Right lung (tissue), 5 donors: ENCODE data around the gene MAP4K2. TPM values are rescaled to one million over a fixed set of nuclear protein-coding genes. Genes with fewer than 3 reads are reported as not detected.
"Not testable (repeated sequence)": the region's sequence is repeated elsewhere in the genome, so short reads cannot be mapped to it uniquely, and the experiment has no call there.

Experiments used
- DNase-seq, 2 donors: peaks; one replicate each; pipeline ENCODE4 v3.0.0-alpha.2; 2013
- polyA plus RNA-seq, 5 donors: library from polyadenylated mRNA; unstranded; fragments of 120-200 nt; gene quantifications; one replicate each; pipeline versions ENCODE4 v1.2.1 to v1.2.3, GENCODE V29; 2013; ENCODE audit warnings: inconsistent platforms in 1 of 5, low replicate concordance in 1 of 5; ENCODE audit not compliant: insufficient read length in 5 of 5, insufficient read depth in 1 of 5

MAP4K2 gene
- polyA plus RNA-seq, 5 donors, result 31.6 to 46.6 (median 42.1) TPM

DNA sequence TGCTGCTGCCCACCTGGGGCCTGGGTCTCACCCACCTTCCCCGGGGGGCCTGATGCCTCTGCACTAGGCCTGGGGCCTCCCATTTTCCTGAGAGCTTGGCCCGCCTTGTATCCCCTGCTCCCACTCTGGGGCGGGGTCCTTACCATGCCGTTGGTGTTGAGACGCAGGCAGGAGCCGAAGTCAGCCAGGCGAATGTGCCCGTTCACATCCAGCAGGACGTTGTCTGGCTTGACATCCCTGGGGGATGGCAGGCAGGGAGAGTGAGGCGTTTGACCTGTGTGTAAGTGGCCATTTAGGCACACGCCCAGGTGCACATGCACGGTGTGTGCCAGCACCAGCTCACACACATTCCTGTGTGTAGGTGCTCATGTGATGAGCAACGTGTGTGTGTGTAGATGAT lies 36.3 kb upstream of the MAP4K2 start:
- no peak for DNase-seq

DNA sequence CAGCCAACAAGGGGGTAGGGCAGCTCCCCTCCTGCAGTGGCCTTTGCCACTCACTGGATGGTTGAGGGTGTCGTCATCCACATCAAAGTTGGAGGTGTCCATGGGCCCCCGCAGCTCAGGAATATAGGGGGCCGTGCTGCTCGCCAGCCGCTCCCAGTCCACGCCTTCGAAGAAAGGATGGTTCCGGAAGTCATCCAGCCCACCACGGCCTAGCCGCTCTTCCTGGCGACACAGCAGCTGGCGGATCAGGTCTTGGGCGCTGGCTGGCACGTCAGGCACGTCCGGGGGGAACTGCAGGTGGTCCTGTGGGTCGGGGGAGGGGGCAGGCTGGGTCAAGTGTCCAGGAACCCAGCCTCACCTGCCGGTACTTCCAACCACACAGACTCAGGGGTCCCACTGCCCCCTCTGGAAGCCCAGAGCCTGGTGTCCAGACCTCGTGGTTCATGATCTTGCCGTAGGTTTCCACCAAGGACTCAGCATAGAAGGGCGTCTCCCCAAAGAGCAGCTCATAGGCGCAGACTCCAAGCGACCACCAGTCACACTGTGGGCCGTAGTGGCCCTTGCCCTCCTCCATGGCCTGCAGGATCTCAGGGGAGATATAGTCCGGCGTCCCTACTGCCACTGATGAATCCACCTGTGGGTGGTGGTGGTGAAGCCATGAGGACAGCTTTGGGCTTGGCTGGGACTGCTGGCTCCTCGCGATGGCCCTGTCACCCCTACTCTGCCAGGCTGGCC lies 35.8 kb upstream of the MAP4K2 start:
- no peak for DNase-seq

DNA sequence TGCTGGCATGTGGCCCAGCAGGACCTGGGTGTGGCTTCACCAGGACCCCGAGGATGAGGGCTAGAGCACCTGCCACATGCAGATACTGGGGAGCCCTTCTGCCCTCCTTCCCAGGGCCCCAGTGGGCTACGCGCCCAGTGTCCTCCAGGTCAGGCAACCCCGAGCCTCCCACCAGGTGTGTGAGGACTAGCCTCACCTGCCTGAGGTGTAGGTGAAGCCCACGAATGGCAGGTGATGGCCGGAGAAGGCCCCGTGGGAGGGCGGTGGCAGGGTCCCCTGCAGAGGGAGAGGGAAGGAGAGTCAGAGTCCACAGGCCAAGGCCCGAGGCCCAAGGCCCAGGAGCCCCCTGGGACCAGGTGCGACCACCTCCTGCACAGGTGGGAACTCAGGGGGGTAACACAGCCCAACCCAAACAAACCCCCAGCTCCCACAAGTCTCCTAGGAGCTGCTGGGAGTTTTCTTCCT lies 34.9 kb upstream of the MAP4K2 start:
- DNase-seq, result no peak

DNA sequence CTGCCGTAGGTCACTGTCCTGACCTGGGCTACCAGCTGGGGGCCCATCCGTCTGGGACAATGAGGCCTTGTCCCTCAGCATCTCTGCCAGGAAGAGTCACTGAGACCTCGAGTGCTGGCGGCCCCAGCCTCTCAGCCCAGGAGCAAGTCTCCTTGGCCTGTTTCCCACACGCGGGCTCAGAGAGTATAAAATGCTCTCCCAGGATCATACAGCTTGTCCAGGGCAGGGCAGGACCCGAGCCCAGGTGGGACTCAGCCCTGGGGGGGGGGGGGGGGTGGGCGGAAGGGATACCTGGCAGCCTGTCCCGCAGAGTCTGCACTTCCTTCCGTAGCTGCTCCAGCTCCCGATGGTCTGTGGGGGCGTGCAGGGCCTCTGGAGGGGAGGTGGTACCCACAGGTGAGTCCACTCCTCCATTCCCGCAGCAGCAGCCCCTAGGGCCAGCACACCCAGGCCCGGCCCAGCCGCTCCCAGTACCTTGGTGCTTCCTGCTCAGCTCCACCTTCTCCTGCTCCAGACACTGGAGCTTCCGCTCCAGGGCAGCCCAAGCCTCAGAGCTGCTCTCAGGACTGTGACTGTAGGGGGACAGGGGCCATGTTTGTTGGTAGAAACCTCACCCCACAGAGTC lies 33.5 kb upstream of the MAP4K2 start:
- DNase-seq, result no peak

DNA sequence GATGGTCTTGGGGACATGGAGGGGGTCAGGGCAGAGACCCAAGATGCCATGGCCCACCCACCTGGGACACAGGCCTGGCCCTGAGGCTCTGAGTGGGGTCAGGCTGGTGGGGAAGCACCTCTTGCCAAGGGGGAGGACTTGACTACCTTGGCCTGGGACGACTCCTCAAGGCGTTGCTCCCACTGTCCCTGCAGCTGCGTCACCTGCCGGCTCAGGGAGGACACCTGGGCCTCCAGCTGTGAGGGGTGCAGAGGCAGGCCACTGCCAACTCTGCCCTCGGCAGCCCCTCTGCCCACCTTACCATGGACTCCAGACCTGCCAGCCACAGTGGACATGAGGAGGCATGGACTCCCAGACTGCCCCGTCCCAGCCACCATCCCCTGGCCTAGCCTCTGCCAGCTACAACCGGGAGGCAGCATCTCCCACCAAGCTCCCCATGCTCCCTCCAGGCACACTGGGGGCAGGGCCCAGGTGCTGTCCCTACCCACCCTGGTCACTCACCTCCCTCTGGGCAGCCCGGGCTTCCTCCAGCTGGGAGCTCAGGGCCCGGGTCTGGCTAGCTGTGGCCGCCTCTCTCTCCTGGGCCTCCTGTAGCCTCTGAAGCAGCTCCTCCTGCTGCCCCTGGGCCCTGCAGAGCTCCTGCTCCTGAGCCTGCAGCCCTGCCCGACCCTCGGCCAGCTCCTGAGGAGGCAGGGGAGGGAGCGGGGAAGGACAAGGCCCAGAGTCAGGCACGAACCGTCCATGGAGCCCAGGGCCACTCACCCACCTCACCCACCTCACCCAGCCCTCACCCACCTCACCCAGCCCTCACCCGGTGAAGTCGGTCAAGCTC lies 32.8 kb upstream of the MAP4K2 start:
- DNase-seq, result no peak

DNA sequence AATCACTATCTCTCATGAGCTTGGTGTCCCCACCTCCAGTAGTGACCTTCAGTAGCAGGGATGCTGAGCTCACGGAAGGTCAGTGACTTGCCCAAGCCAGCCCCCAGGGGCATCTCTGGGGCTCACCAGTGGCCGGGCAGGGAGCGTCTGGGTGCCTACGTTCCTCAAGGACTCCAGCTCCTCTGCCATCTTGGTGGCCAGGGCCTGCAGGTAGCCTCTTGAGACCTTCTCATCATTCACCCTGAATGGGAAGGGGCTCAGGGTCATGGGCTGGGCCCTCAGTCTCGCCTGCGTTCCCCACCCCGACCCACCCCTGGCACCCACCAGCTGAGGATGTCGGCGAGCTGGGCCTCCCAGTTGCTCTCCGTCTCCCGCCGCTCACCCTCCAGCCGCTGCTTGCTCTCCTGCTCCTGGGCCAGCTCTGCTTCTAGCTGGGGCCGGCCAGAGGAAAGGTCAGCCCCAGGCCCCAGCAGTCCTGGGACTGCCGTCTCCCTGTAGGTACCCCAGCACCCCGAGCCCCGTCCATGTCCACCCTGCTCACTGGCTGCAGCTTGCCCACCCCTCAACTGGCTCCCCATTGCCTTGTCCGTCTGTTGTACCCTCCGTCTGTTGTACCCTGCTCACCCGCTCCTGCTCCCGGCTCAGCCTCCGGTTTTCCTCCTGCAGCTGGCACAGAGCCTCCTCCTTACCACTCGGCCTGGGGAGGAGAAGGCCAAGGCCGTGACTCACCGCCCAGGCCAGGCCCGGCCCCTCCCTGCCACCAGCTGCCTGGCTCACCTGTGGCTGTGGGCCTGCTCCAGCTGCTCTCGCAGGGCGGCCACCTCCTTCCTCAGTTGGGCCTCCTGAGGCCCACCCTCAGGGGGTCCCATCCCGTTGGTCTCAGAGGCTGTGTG lies 32.0 kb upstream of the MAP4K2 start:
- DNase-seq, result no peak

DNA sequence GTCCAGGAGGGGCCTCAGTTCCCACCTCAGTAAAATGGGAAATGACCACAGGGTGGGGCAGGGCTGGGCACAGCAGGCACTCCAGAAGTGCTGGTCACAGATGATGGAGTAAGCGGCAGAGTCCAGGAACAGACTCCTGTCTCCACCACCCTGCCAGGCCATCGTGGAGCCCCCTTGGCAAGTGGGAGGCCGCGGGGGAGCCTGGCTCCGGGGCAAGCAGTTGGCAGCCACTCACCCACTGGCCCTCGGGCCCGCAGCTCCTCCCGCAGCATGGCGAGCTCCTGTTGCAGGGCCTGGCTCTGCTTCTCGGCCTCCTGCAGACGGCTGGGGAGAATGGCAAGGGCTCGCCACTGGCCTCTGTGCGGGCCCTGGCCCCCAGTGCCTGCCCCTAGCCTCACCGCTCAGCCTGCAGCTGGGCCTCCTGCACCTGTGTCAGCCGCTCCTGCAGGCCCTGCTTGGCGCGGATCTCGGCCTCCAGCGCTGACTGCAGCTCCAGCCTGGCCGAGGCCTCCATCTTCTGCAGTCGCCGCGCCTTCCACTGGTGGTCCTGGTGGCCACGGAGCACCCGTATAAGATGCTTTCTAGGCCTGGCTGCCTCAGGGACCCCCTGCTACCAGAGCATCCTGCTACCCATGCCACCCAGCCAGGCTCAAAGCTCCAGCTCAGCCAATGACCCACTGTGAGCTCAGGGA lies 31.2 kb upstream of the MAP4K2 start:
- no peak for DNase-seq

DNA sequence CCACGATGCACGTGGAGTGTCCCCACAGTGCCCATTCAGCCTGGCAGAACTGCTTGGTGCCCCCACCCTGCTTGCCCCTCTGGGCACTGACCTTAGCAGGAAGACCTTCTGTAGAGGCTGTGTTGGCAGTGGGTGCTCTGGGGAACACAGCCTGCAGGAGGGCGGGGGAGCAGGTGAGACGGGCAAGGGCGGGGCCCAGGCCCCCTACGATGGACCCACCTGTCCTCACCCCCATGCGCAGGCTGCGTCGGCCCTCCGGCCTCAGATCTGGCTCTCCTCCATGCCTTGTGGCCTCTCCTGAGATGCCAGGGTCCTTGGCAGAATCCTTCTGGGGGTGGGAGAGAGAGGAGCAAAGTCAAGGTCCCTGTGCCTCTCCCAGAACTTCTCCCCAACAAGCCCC lies 30.5 kb upstream of the MAP4K2 start:
- no peak for DNase-seq

DNA sequence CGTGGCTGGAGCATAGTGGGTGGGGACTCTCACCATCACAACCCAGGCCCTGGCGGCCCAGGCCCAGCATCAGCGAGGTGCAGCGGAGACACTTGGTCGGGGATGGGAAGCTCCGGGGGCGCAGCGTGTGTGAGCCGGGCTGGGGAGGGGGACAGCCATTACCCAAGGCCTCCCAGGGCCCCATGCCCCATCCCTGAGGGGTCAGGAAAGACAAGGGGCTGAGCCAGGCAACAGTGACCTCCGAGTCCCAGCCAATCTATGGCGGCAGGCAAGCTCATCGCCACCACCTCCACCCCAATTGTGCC lies 30.1 kb upstream of the MAP4K2 start:
- DNase-seq, result no peak

DNA sequence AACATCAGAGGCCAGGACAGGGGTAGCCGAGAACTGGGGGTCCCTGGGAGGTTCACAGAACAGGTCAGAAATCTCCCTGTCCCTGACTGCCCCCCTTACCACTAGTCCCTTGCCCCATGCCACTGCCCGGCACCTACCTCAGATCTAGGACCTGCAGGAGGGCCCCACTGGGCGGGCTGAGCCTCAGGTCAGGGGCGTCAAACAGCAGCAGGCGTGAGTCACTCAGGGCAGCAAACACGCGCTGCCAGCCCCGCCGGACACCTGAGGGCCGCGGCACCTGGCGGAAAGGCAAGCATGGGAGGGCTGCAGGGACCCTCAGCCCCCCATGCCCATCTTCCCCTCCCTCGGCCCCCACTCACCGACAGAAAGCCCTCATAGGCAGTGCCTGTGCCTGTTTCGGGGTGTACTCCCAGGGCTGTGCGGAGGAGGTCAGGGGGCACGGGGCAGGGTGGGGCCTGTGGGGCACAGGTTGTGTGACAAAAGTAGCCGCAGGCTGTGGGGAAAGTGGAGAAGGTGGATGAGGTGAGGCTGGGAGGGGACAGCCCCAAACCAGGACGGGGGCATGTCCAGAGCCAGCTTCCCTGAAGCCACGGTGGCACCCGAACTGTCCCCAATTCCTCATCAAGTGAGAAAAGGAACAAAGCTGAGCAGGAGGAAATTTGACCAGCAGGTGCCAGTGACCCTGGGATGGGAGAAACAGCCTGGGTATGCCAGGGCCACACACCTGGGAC lies 29.6 kb upstream of the MAP4K2 start:
- no peak for DNase-seq

DNA sequence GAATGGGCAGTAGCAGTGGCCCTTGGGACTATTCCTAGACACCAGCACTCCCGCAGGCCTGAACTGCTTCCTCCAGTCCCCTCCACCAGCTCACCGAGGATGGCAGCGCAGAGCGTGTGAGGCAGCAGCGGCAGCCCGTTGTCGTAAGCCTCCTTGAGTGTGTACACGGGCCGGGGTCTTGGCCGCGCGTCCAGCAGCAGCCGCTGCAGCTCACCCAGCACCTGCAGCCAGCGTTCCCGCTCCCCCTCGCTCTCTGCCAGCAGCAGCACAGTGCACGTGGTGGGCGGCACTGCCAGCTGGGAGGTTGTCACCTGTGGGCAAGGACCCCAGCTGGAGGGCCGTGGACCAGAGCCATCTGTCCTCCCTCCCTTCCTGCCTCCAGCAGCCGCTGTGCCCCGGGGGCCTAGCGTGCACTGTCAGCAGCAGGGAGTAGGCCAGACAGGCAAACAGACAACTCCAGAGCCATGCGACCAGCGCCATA lies 28.4 kb upstream of the MAP4K2 start:
- no peak for DNase-seq

DNA sequence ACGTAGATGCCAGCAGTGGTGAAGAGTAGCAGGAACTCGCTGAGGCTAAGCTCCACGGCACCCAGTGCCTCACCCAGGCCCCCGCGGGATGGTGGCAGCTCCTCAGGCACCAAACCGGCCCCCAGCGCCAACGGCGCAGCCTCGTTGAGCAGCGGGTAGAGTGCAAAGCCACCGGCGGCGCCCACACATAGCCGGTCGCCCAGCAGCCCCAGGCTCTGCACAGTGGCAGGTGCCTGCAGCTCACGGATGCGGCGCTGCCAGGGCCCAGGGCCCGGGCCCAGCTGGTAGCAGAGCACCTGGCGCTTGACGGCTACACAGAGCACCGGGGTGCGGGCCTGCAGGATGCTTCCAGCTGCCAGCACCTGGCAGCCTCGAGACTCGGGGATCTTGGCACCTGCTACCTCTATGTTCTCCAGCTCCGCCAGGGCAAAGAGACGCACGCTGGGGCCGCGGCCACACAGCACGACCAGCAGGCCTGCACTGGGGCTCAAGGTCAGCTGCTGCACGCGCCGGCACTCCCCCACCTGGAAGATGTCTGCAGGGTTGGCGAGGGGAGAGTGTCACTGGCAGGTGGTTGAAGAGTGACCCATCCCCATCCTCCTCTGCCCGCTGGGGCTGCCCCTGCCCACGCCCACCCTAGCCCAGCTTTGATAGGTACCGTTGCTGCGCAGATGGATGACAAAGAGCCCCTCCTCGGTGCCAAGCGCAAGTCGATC lies 26.7 kb upstream of the MAP4K2 start:
- DNase-seq, result no peak

DNA sequence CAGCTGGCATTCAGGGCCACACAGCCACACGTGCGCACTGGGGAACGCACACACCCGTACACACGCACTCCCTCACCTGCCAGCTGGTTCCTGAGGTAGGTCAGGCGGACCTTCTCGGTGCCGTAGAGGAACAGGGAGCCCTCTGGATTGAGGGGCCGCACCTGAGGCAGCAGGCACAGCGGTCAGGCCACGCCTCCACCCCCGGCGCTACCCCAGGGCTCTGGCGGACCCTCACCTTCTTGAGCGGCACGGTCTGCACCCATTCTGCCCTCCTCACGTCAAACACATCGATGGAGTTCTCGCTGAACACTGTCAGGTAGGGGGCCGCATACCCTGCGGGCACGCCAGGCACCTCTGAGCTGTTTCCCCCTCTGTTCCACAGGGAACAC lies 24.4 kb upstream of the MAP4K2 start:
- no peak for DNase-seq

DNA sequence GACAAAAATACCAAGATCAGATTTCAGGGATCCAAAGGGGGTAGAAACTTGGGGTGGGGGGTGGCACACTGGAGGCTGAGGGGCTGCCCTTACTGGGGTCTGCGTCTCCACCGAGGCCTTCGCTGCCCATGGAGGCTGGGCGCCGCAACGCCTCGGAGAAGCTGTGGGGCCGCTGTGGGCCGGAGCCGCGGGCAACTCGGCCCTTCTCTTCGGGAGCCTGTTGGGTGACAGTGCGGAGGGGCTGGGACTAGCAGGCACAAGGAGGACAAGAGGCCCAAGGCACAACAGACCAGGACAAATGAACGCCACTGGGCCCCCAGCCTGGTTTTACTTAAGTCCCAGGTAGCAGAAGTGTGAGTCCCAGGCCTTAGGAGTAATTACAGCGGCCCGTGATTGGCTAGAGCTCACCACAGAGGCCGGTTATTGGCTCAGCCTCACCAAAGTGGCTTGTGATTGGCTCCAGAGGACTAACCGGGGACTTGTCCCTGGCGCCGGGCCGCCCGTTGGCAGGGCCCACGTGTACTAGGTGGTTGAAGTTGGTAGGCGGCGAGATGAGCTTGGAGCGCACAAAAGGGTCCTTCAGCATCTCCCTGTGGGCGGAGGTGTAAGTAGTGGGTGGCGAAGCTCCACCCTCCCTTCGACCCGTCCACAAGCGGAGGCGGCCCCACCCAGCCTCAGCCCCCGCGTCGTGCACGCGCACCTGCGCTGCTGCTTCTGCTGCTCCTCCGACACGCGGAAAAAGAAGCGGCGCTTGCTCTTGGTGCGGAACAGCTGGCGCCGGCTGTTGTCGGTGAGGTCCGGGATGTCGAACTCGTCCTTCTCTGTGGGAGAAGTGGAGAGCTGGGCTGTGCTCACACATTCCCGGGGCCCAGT lies 23.8 kb upstream of the MAP4K2 start:
- no peak for DNase-seq

DNA sequence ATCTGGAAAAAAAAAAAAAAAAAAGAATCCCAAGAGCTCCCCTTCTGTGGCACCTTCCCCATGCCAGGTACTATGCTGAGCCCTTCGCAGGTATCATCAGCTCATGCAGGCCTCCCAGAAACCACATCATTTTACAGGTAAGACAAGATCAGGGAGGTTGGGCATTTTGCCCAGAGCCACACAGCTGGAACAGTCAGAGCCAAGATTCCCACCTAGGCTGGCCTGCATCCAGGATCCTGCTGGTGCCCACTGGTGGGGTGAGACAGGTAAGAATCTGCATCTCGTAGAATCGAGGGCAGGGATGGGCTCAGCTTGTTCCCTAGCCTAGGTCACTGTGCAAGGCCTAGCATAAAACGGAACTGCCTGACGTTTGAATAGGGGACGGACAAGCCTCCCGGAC lies 23.0 kb upstream of the MAP4K2 start:
- no peak for DNase-seq

DNA sequence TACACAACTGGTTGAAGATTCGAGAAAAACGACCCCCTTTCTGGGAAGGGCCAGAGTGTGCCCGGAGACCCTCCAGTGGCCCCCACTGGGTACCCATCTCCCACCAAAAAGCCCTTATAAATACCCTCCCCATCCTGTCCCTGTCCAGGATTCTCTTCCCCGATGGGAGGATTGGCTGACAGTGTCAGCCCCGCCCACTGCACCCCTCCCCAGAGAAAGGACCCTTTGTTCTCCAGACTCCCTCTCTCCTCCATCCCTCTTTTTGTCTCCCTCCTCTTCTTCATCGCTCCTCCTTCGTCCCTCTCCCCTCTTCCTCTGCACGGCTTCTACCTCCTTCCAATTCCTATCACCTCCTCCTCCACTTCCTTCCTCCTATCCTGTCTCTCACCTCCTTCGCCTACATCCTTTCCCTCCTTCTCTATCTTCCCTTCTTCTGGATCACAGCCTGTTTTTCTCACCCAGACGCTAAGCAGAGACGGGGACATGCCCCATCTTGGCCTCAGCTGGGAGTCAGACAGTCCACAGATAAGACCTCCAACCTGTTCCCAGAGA lies 20.6 kb upstream of the MAP4K2 start:
- no peak for DNase-seq

DNA sequence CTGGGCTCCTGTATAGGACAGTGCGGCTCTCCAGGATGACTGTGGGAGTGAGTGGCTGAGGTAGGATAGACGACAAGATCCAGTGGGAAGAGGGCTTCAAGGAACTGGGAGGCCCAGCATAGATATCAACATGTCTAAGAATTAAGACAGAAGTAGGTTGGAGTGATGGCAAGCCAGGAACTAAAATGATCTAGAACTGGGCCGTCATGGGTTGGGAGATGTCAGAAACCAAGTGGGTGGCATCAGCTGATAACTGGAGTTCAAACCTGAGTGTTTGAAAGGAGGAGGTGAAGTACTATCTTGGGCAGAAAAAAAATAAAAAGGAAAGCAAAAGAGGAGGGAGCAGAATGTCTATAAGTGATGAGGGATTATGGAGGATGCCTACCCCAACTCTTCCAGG lies 14.5 kb upstream of the MAP4K2 start:
- no peak for DNase-seq

DNA sequence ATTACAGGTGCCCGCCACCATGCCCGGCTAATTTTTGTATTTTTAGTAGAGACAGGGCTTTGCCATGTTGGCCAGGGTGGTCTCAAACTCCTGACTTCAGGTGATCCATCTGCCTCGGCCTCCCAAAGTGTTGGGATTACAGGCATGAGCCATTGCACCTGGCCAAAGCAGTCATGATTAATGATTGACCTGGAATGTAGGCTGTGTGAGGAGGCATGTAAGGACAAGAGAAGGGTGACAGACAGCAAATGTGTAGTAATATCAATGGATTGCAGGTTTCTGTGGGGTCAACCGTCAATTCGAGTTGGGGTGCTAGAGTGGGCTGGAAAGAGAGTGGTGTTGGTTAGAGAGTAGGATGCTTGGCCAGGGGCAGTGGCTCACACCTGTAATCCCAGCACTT lies 12.4 kb upstream of the MAP4K2 start:
- DNase-seq, result not testable (repeated sequence)
